ENCODE results near the gene DRC7.

GRCh38 chr16:57692636-57693035 lies 2.0 kb upstream of the DRC7 start:
- TF ChIP-seq CTCF (IDR thresholded peaks at IDR 0.05) (no peak), POLR2AphosphoS5 (IDR thresholded peaks at IDR 0.05) (no peak), EP300 (IDR thresholded peaks at IDR 0.05) (no peak)
